Cardiac ventricle fibroblast (primary cell): Measurements from ENCODE around the gene TTLL7. TPM values are rescaled to one million over a fixed set of nuclear protein-coding genes. Genes with fewer than 3 reads are reported as not detected.

Source experiments
- total RNA-seq: library from RNA; depleted of rRNA; stranded (reverse); fragments of >200 nt; gene quantifications from 2 replicates; pipeline ENCODE4 v1.2.3, GENCODE V29; 2015

TTLL7 gene
- 4.7 and 7.4 TPM in 2 replicates for total RNA-seq

GRCh38 chr1:83998498-83999315, at the start of gene TTLL7:
Gene TTLL7, minus strand, starts transcription at chr1:83999132. Its CDS starts 46,921 bp downstream, at chr1:83952211.

Other genes starting within 250 kb of the TTLL7 start
- gene PRKACB, start 145.1 kb upstream of the TTLL7 start, total RNA-seq, result 13.9 and 21.1 TPM in 2 replicates